GM18498 (cell line): ENCODE data around the gene HSF5.

ENCODE experiments used
- ATAC-seq: cut with Tn5 transposase; IDR thresholded peaks from one replicate; pipeline ENCODE4 v1.9.1; 2021; ENCODE audit warnings: mild to moderate bottlenecking, moderate library complexity; ENCODE audit not compliant: unreplicated experiment

Gene HSF5, protein sequence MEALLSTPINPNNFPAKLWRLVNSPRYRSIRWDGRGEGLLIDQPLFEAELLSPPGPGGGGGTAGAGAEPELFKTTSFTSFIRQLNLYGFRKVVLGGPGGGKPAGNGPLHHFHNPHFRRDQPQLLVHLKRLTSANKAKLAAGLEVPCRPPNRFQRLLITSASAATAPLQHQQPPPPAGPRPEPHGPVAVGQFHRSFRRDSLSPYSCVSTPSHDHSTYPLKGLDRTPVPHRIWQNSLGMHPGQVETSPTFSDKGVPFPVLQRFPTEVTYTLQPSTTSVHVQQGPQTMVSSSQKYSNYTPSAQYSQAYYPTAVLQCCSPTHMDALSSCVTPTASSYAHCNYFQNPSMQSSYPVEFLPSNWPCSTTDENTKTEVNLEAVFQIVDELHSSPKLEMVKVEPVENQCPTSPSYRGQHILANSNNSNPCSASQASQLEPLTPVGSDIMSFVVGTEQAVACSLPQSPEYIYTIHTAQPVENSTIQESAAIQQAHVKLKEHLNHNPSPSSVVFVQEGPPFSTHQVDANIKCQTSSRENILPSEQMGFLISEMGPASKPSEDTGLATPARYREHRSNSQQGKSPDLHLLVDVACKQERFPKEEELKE

DNA sequence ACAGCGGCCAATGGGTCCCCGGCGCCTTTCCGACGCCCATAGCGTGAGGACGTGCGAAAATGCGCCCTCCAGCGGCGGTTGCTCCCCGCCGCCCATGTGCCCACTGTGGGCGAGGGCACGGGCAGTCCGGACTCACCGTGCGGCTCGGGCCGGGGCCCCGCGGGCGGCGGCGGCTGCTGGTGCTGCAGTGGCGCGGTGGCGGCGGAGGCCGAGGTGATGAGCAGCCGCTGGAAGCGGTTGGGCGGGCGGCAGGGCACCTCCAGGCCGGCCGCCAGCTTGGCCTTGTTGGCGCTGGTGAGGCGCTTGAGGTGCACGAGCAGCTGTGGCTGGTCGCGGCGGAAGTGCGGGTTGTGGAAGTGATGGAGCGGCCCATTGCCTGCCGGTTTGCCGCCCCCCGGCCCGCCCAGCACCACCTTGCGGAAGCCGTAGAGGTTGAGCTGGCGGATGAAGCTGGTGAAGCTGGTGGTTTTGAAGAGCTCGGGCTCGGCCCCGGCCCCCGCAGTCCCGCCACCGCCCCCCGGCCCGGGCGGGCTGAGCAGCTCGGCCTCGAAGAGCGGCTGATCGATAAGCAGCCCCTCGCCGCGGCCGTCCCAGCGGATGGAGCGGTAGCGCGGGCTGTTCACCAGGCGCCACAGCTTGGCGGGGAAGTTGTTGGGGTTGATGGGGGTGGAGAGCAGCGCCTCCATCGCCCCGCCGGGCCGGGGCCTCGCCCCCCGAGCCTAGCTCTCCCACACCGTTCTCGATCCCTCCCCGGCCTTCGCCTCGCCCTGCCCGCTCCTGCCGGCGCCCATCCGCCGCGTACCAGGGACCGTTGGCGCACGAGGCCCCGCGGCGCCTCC, at the start of gene HSF5:
HSF5 (minus strand) TSS at position 820 of the 839 bp plus-strand sequence; CDS start at position 686, 134 bp downstream.
- ATAC-seq: peak; percentile 62

DNA sequence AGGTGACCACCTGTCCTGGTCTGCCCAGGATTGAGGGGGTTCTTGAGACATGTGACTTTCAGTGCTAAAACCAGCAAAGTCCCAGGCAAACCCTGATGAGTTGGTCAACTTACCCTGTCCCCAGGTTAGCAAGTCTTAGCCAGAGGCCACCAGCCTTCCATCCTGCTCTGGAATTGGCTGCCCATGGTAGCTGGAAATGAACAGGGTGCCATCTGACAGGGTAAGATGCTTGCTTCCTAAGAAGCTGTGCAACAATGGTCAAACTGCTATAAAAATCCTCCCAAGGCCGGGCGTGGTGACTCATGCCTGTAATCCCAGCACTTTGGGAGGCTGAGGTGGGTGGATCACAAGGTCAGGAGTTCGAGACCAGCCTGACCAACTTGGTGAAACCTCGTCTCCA, 49.1 kb upstream of the HSF5 start:
- no peak for ATAC-seq

DNA sequence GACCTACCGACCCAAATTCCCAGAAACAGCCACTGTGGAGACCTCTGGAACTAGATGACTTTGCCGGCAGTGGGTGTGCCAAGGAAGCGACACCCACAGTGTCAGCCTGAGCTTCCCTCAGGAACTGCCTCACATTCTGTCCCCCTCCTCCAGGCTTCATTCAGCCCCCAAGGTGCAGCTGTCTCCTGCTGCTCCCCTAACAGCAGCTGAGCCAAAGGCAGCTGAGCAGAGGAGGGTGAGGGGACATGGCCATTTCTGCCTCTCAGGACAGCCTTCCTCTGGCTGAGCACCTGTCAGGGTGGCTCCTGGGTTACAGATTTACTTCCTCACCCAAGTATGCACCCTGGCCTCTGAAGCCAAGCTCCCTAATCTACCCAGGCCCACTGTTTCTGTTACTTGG, 48.3 kb upstream of the HSF5 start:
- ATAC-seq: no peak

DNA sequence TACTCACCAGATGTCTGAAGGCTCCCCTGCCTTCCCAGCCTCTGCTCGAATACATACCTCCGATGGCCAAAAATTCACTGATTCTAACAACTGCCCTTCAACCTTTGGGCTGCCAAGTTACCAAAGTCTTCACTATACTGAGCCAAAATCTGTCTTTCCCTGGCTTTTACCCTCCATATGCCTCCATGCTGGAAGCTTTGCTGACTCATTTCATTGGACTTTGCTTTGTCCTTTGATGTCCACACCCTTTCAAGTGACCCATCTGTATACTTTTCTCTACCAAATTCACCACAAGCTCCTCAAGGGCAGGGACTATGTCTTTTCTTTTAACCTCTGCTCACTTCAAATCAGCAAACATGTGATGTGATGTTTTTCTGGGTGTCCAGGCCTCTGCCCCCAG, 47.2 kb upstream of the HSF5 start:
- no peak for ATAC-seq

DNA sequence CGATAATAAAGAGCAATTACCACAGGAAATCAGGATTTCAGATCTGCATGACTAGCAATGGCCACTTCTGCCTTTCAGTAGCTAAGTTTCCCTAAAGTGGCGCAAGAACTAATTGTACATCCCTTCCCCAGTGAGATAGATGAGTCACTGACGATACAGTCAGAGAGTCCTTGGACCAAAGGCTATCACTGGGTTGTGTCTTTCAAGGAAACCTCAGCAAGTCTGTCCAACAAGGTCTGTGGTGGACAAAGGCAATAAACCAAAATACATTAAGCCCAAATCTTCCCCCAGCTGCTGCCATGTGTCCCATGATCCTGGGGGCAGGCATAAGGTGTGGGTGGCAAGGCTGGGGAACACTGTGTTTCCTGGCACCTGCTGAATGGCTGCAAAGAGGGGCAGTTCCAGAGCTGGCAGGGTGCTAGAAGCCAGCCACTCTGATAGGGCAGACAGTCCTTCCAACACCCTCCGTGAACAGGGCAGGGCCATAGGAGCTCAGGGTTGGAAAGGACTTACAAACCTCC, 46.8 kb upstream of the HSF5 start:
- no peak for ATAC-seq

DNA sequence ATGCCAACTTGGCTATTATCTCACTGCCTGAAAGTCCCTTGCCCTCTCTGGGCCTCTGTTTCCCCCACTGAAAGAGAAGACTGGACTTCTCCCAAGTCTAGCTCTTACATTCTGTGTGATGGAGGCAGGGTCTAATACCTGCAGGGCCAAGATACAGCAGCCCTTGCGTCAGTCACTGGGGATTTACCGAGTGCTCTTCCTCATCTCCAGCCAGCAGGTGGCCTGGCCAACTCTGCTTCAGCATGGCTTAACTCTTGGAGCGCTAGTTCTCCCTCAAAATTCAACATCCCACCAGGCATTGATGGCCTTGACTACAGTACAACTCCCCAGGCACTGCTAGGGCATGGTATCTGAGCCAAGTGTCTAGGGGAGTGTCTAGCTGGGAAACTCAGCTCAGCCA, 46.1 kb upstream of the HSF5 start:
- ATAC-seq: no peak

DNA sequence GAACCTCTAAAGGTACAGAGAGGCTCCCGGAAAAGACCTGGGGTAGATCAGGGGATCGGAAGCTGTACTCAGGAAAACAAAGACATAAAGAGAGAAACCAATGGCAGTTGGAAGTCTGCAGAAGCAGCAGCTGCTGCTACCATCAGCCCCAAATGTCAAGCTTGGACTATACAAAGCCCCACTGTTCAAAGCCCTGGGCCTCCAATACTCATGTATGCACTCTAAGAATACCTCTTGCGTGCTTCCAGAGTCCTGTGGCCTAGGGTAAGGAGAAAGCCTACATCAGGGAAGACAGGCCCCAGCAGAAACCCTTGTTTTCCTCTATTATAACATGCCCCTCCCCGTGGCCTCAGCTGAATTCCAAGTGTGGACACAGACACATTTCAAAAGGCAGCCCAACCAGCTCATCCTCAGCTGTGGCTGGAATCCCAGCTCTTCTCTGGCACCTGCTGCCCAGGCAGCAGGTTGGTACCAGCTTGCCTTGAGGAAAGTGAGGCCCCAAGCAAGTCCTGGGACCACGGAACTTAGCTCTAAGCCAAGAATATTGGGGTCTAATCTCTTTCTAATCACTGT, 45.5 kb upstream of the HSF5 start:
- ATAC-seq: no peak

DNA sequence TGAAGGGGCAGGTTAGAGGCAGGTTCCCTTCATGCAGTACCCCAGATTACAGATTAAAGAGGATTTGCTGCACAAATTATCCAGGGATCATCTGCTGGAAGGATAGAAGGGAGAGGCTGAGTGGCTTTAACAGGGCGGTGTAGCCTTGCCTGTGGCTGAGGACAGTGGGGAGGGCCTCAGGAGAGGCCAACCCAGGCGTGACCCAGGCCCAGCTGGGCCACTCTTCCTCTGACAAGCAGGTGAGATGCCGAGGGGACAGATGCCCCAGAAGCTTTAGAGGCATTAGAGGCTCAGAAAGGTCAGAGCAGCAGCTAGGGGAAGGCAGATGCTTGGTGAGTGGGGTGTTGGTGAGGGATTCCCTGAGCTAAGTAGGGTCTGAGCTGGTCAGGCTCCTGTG, 44.3 kb upstream of the HSF5 start:
- no peak for ATAC-seq

DNA sequence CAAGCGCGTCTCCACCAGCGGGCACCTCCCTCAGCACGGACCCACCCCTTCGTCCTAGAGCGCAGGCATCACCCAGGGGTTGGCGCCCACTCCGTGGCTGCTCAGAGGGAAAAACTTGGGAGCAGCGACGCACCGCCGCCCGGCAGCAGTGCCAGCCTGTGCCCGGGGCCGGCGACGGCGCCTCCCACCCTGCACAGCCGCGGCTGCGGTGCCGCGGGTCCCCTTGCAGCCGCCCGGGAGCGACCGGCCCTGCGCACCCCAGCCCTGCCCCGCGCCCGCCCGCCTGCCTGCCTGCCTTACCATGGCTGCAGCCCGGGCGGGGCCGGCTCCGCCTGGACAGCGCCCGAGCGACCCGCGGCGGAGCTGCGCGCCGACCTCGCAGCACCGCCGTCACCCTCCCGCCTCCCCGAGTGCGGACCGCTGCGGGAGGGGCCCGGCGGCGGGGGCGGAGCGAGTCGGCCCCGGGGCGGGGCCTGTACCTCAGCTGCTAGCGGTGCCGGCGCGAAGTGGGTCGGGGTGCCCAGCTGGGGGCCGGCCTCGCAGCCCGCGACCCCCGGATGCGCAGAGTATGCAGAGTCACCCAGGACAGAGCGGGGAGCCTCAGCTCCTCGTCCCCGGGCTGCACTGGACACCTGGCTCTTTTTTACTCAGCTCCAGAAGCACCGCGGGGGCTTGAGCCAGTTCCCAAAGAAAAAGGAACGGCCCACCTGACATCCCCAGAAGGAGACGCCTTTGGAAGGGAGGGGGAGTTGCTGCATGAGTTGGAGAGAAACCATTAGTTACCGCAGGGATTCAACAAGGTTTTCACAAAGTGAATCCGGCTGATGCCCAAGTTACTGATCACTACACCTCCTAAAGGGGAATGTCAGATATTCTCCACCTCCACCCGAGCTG, 43.7 kb upstream of the HSF5 start:
- peak; percentile 68 for ATAC-seq

DNA sequence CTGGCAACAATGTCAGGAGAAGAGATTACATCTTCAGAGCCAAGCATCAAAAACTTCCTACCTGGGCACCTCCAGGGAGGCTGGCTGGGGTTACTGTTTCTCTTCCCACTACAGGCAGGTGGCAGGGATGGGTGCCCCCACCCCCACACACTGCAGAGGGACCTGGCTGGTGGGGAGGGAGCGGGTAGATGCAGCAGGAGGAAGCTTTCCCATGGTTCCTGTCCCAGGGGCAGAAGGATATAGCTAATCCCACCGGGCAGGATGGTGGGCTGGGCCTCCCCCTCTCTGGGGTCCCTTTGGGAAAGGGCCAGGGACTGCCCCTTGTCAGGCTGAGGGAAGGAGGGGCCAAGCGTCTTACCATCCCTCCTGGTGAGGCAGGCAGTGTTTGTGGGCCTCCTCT, 42.9 kb upstream of the HSF5 start:
- ATAC-seq: no peak

DNA sequence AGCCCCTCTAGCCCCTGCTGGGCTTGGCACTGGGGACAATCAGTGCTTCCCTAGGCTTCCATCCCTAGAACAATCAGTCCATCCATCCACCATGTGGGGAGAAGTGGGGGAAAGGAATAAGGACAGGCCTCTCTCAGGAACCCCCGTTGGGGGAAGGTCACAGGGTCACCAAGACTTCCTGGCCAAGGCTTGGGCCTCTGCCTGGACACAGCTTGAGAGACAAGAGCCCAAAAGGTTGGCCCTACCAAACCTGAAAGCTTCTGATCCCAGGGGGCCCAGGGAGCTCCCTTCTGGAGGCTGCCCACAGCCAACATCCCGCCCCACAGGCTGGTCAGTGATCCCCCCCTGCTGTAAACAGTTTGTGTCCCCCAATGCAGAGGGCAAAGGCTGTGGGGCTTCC, 42.4 kb upstream of the HSF5 start:
- ATAC-seq: no peak

DNA sequence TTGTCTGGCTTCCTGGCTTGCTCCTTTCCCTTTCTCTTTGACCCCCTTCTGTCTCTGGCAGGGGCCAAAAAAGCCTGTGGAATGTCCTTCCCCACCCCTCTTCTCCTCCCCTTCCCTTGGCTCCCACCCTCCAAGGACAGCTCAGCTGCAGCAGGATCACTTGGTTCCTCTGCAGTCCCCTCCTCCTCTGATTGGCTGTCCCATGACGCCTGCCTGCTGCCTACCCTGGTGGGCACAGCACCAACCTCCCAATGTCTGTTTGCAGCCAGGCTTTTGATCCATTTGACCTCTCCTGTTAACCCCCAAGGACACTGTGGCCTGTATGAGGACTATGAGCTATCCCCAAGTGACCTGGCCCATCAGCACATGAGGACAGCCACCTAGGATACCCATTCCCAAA, 41.1 kb upstream of the HSF5 start:
- ATAC-seq: no peak

DNA sequence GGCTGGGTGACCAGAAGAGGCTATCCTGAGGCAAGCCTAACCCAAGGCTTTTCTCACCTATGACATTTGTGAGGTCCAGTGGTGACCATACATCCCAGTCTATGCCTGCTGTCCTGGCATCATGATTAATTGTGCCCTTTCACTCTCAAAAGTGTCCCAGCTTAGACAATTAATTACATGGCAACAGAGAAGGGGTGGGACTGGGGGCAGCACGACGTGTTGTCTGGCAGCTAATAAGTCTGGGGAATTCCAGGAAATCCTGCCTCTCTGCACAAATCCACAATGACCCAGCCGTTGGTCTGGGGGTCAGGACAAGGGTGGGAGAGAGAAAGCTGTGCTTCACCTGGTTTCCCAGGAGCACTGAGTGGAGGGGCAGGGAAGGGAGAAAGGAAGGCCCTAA, 40.2 kb upstream of the HSF5 start:
- no peak for ATAC-seq

DNA sequence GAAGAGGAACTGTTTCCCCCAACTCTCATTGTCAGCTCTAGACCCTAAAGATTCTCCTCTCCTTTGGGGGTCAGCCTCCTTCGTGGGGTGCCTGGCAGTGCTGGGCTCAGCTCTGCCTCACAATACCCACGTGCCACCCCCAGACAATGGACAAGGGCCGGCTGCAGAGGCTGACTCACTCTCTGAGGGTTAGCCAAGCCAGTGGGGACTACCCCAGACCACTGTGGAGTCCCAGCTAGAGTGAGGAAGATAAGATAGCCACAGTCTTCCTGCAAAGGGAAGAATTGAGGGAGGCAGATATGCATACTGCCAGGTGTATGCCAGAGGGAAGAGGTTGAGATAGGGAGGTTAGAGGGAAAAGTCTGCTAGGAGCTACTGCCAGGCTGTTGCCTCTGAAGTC, 39.7 kb upstream of the HSF5 start:
- no peak for ATAC-seq

DNA sequence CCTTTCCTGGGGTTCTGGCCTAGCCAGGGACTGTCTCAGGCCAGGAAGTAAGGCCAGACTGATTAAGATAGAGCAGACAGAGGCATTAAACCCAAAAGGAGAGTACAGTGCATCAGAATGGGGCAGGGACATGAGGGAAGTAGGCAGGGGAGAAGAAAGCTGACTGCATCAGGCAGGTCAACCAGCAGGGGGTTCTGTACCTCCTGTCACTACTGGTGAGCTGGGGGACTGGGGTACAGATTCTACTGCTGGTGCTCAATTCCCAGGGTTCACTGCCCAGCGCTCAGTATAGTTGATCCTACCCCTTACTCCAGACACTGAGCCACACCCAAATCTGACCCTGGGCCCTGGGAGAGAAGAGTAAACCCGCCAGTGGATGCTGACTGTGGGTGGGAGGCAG, 39.1 kb upstream of the HSF5 start:
- ATAC-seq: no peak

DNA sequence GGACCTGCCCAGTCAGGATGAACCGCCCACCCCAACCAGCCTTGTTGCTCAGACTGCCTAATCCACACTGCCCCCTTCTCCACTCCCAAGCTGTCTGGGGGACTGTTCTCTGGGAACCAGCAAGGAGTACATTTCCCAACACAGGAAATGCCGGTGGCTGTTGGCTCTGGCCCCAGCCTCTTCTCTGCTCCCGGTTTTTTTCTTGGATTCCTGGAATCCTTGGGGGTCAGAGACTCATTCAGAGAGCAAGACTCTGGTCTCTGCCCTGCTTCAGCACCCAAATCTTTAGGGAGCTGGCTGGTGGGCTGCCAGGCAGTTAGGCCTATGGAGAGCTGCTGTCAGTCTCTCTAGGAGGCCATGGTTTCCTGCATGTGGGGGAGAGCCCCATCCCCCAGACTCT, 37.0 kb upstream of the HSF5 start:
- ATAC-seq: no peak

DNA sequence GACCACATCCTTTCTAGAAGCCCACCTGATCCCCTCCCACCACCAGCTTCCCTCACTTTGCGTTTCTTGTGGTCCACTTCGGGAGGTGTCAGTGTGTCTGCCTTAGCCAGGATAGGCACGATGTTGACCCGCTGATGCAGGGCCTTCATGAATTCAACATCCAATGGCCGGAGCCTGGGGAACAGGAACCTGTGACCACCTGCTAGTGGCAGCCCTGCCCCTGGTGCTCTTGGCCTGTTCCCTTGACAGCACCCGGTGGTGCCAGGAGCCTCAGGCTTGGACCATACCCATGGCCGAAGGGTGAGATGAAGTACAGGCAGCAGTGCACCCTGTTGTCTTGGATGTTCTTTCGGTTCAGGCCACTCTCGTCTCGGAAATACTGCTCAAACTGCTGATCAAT, 33.5 kb upstream of the HSF5 start:
- no peak for ATAC-seq

DNA sequence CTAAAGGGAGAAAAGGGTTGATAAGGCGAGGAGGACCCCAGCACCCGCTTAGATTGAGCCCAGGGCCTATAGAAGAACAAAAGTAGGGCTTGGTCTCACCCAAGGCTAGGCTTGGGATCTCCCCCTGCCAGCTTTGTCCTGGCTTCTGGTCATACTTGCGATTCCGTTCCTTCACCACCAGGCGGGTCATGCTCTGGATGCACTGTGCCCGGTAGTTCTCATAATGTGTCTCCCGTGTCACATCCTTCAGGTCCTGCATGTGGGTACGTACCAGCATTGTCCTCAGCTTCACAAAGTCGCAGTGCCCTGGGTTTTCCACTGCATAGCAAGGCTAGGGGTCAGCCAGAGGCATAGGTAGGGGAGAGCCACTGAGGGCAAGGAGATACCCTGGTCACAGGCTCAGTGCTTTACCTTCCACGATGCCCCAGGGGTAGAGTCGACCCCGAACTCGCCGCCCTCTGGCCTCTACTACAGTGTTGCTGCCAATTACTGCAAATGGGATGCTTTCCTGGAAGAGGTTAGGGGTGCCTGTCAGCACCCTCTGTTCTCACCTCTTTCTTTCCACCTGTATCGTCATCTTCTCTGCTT, 32.7 kb upstream of the HSF5 start:
- no peak for ATAC-seq

DNA sequence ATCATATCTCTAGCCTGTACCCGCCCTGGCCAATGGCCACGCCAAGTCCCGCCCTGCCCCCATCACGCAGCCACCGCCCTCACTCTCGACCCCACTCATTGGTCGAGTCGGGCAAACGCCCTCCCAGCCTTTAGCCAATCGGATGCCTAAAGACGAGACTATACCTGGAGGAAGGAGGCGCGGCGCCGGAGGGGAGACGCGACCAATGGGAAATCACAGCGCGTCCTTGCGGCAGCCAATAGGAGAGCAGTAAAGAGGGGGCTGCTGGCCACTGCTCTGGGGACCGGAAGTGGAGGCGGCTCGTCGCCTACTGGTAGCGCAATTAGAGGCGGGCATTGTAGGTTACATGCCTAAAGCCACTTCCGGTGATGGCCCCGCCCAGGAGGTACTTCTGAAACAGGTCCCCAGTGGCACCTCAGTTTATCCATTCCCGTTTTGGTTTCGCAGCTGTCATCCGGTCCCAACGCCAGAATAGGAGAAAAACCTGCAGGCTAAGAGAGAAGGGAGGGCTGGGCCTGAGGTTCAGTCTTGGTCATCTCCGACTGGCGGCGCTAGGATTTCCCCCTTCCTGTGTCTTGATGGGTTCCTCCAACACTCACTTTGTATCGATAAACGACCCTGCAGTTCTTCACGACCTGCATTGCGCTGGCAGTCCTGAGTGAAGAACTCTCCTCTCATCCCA, 29.9 kb upstream of the HSF5 start:
- peak; percentile 82 for ATAC-seq
